GM23338 (cell line): ENCODE results near the gene TEKTIP1. TPM values are rescaled to one million over a fixed set of nuclear protein-coding genes. Genes with fewer than 3 reads are reported as not detected.

Experiments used
- ATAC-seq: fragments of 200-7000 bp; cut with Tn5 transposase; 3 replicates; pipeline ENCODE4 v1.9.1; 2020
- DNase-seq: peaks from one replicate; pipeline ENCODE4 v3.0.0-alpha.2; 2015; ENCODE audit warnings: low spot score
- H2AFZ ChIP-seq: fragments of 200-600 bp; sonication (generic); 2 replicates; pipeline ENCODE4 v1.8.0; 2016; ENCODE audit warnings: antibody characterized with exemption, mild to moderate bottlenecking, moderate library complexity
- H3F3A ChIP-seq: fragments of 200-600 bp; sonication (generic); replicated peaks from 2 replicates; pipeline ENCODE4 v1.8.0; 2017; ENCODE audit warnings: antibody characterized with exemption, mixed run types, low read depth
- H3K27ac ChIP-seq: fragments of 200-600 bp; sonication (generic); 2 replicates; pipeline ENCODE4 v1.6.1; 2016; ENCODE audit warnings: low read depth
- H3K27me3 ChIP-seq: fragments of 200-600 bp; sonication (generic); 2 replicates; pipeline ENCODE4 v1.8.0; 2016; ENCODE audit warnings: mild to moderate bottlenecking, mixed run types, moderate library complexity; ENCODE audit not compliant: insufficient read depth
- H3K36me3 ChIP-seq: fragments of 200-600 bp; sonication (generic); 2 replicates; pipeline ENCODE4 v1.8.0; 2016; ENCODE audit warnings: mild to moderate bottlenecking; ENCODE audit not compliant: insufficient read depth
- H3K4me1 ChIP-seq: fragments of 200-600 bp; sonication (generic); 2 replicates; pipeline ENCODE4 v1.8.0; 2016; ENCODE audit warnings: mild to moderate bottlenecking, moderate library complexity; ENCODE audit not compliant: insufficient read depth
- H3K4me2 ChIP-seq: fragments of 200-600 bp; sonication (generic); 2 replicates; pipeline ENCODE4 v1.7.1; 2017; ENCODE audit warnings: mixed run types
- H3K4me3 ChIP-seq: fragments of 200-600 bp; sonication (generic); 2 replicates; pipeline ENCODE4 v1.6.1; 2016; ENCODE audit warnings: mixed run types
- H3K79me2 ChIP-seq: fragments of 200-600 bp; sonication (generic); replicated peaks from 2 replicates; pipeline ENCODE4 v1.8.0; 2017; ENCODE audit warnings: mild to moderate bottlenecking; ENCODE audit not compliant: insufficient read depth
- H3K9me2 ChIP-seq: fragments of 200-600 bp; sonication (generic); 2 replicates; pipeline ENCODE4 v1.8.0; 2017; ENCODE audit not compliant: insufficient read depth
- H4K20me1 ChIP-seq: fragments of 200-600 bp; sonication (generic); replicated peaks from 2 replicates; pipeline ENCODE4 v1.8.0; 2017; ENCODE audit warnings: mild to moderate bottlenecking; ENCODE audit not compliant: insufficient read depth
- H3K27ac Mint-ChIP-seq: 2 replicates; pipeline ENCODE4 v1.8.0; 2020; ENCODE audit warnings: inconsistent platforms, mild to moderate bottlenecking, moderate library complexity, mixed read lengths
- H3K27me3 Mint-ChIP-seq: 3 replicates; pipeline ENCODE4 v1.8.0; 2022; ENCODE audit warnings: low read depth, mild to moderate bottlenecking, moderate library complexity, mixed read lengths, inconsistent platforms; ENCODE audit not compliant: insufficient read depth, poor library complexity
- H3K36me3 Mint-ChIP-seq: 3 replicates; pipeline ENCODE4 v1.8.0; 2021; ENCODE audit warnings: low read depth, mild to moderate bottlenecking, inconsistent platforms, moderate library complexity, mixed read lengths
- H3K4me1 Mint-ChIP-seq: 3 replicates; pipeline ENCODE4 v1.8.0; 2020; ENCODE audit warnings: mild to moderate bottlenecking, inconsistent platforms, mixed read lengths
- H3K4me3 Mint-ChIP-seq: 3 replicates; pipeline ENCODE4 v1.8.0; 2021; ENCODE audit warnings: moderate library complexity, mild to moderate bottlenecking, inconsistent platforms, mixed read lengths
- H3K9me3 Mint-ChIP-seq: 3 replicates; pipeline ENCODE4 v1.8.0; 2020; ENCODE audit warnings: moderate library complexity, mild to moderate bottlenecking, inconsistent platforms, mixed read lengths
- EZH2 ChIP-seq: fragments of 200-600 bp; sonication (generic); IDR thresholded peaks from one replicate; pipeline ENCODE4 v1.8.0; 2017; ENCODE audit warnings: antibody characterized with exemption, mild to moderate bottlenecking, low read depth; ENCODE audit not compliant: unreplicated experiment
- EZH2phosphoT487 ChIP-seq: fragments of 200-600 bp; sonication (generic); IDR thresholded peaks from one replicate; pipeline ENCODE4 v1.8.1; 2018; ENCODE audit warnings: antibody characterized with exemption; ENCODE audit not compliant: unreplicated experiment
- JUNB ChIP-seq: IDR thresholded peaks from one replicate; pipeline ENCODE4 v1.6.1; 2016; ENCODE audit warnings: antibody characterized with exemption; ENCODE audit not compliant: unreplicated experiment
- POLR2AphosphoS5 ChIP-seq: IDR thresholded peaks from 2 replicates; pipeline ENCODE4 v1.6.1; 2016; ENCODE audit warnings: antibody characterized with exemption, low read depth
- REST ChIP-seq: IDR thresholded peaks from one replicate; pipeline ENCODE4 v1.6.1; 2018; ENCODE audit warnings: antibody characterized with exemption; ENCODE audit not compliant: unreplicated experiment
- STAT1 ChIP-seq: IDR thresholded peaks from one replicate; pipeline ENCODE4 v1.6.1; 2016; ENCODE audit warnings: antibody characterized with exemption; ENCODE audit not compliant: unreplicated experiment
- ZNF114 ChIP-seq: fragments of 250-450 bp; sonication (Bioruptor Pico); IDR thresholded peaks from 2 replicates; pipeline ENCODE4 v1.5.0; 2020; ENCODE audit warnings: mild to moderate bottlenecking, moderate library complexity
- ZNF331 ChIP-seq: fragments of 250-450 bp; sonication (Bioruptor Pico); IDR thresholded peaks from 2 replicates; pipeline ENCODE4 v1.5.0; 2020; ENCODE audit warnings: low read depth, mild to moderate bottlenecking, moderate library complexity
- ZNF462 ChIP-seq: fragments of 250-450 bp; sonication (Bioruptor Pico); IDR thresholded peaks from 2 replicates; pipeline ENCODE4 v1.5.0; 2020; ENCODE audit warnings: mild to moderate bottlenecking, moderate library complexity
- polyA plus RNA-seq: library from polyadenylated mRNA; unstranded; fragments of >200 nt; fragmentation: Nextera tagmentation; extraction: Ambion mirVana; gene quantifications from 2 replicates; pipeline ENCODE4 v1.2.1, GENCODE V29; 2016
- total RNA-seq: library from RNA; depleted of rRNA; stranded (reverse); fragments of >200 nt; shearing (Covaris generic); gene quantifications from 2 replicates; pipeline ENCODE4 v1.2.3, GENCODE V29; 2014

Gene TEKTIP1
- total and polyA plus RNA-seq, 2 experiments from 2014 or later: not detected

- Histone ChIP-seq H4K20me1 (no peaks in the 10 kb centered on the region; the same call in 1 of the 2 replicates), H3K4me3 (no peak overlapping the region), H2AFZ (no peak overlapping the region), H3K9me2 (no peaks in the 10 kb centered on the region), H3K27me3 (no peaks in the 10 kb centered on the region), H3F3A (no peaks in the 10 kb centered on the region), H3K4me2 (no peak overlapping the region), H3K79me2 (peaks cover 10% of the 10 kb centered on the region; the same call in 1 of the 2 replicates), H3K36me3 (no peaks in the 10 kb centered on the region), H3K27ac (no peak overlapping the region), H3K4me1 (peaks cover 2% of the 10 kb centered on the region; the same call in 1 of the 2 replicates)
- Mint-ChIP-seq H3K27me3 (peaks cover 9% of the 10 kb centered on the region), H3K4me1 (peaks cover 12% of the 10 kb centered on the region), H3K4me3 (no peak overlapping the region), H3K9me3 (no peaks in the 10 kb centered on the region; the same call in 2 of the 3 replicates), H3K36me3 (peaks cover 12% of the 10 kb centered on the region), H3K27ac (0 out of 2 replicates have a peak overlapping the region, but pooled peaks have one; percentile 48)
- TF ChIP-seq EZH2phosphoT487: no peak
- TF ChIP-seq EZH2: no peak
- no peak for TF ChIP-seq ZNF462 (CRISPR knock-in tag)
- TF ChIP-seq ZNF331 (CRISPR knock-in tag): no peak
- no peak for TF ChIP-seq POLR2AphosphoS5
- no peak for TF ChIP-seq JUNB
- TF ChIP-seq ZNF114: no peak
- no peak for TF ChIP-seq STAT1
- TF ChIP-seq REST: no peak
- DNase-seq: no peak
- ATAC-seq: no peak
Observed at GRCh38 chr19:3524078-3524842, 14.7 kb upstream of the TEKTIP1 start.
